Caki2 (cell line): ENCODE measurements around the gene TPP2. TPM values are rescaled to one million over a fixed set of nuclear protein-coding genes. Genes with fewer than 3 reads are reported as not detected.

Experiments used
- DNase-seq: peaks from one replicate; pipeline ENCODE4 v3.0.0-alpha.2; 2015; ENCODE audit warnings: low read depth
- in situ Hi-C: cut with HindIII; loops from 2 replicates; pipeline ENCODE4 v1.10.0; 2016; ENCODE audit warnings: low sequenced_read_pairs, low pct_unique_long_range_greater_than_20kb, mixed read lengths
- total RNA-seq: library from RNA; depleted of rRNA; stranded (reverse); fragments of >200 nt; shearing (Covaris generic); gene quantifications from 2 replicates; pipeline ENCODE4 v1.2.3, GENCODE V29; 2014; ENCODE audit warnings: low replicate concordance

The TPP2 gene
- total RNA-seq, 1 experiment from 2014 or later: 19.5 TPM

DNA sequence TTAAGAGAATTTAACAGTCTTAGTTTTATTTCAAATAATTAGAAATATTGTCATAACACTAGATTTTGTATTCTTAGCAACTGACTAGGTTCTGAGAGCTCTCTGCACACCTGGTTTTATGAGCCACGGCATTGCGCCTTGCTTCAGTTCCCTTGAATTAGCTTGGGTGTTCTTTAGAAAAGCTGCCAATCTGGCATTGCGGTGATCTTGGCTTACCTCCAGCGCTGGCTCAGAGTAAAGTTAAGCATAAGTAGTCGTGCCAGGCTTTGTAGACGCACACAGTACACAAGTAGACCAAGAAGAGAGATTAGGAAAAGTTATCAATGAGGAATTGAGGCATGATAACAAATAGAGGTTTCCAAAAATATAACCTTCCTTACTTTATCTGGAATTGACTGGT is 45.7 kb downstream of the TPP2 start:
- in situ Hi-C loops: no loop called here
- no peak for DNase-seq

GRCh38 chr13:102643656-102644055 is 46.9 kb downstream of the TPP2 start:
- DNase-seq: no peak
- in situ Hi-C loops: no loop called here

GRCh38 chr13:102645701-102646100 is 48.9 kb downstream of the TPP2 start:
- no peak for DNase-seq
- in situ Hi-C loops: no loop called here

DNA sequence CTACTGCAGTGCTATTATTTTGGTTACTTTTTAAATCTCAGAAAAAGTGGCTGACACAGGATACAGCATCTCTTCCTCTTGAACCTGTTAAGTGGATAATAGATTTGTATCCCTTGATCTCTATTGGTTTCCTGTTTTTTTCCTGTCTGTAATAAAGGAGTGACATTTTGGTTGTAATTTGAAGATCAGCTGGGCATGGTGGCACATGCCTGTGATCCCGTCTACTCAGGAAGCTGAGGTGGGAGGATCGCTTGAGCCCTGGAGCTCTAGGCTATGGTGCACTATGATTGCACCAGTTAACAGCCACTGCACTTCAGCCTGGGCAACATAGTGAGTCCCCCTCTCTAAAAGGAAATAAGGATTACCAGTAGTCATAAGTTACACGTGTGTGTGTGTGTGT is 51.3 kb downstream of the TPP2 start:
- DNase-seq: no peak
- in situ Hi-C loops: no loop called here

DNA sequence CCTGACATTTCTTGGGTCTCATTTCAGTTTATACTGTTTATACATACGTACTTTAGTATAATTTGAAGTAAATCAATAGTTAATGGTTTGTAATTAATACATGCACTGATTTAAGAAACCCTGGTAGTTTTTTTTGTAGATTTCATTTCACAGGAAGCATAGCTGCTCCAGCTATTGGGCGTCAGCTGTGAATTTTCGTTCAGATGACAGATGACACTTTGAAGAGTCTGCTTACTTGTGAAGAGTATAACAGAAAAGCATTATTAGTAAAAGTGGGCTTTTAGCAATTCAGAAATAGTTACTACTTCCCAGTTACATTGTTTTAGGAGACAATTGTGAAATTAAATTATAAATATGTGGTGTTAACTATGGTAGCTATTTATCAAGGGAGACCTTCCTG is 53.7 kb downstream of the TPP2 start:
- in situ Hi-C loops: no loop called here

DNA sequence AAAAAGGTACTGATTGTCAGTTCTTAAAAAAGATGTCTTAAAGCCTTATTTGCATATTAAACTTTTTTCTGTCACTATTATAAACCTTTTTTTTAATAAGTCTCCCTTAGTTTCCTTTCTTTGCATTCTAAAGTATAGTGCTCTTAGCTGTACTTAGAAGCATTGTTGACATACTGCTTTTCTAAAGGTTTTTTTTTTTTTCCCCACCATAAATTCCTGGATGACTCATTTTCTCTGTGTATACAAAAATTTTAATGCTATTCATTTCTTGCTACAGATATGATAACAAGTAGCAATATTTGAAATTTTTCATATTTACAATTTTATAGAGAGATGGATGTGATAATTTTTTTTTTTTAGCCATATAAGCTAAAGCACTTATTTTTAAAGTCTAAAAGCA is 54.6 kb downstream of the TPP2 start:
- in situ Hi-C loops: no loop called here

More for the DNA sequence above, 53.7 kb downstream of the TPP2 start:
- DNase-seq: no peak

GRCh38 chr13:102651892-102652291 is 55.1 kb downstream of the TPP2 start:
- DNase-seq: peak; percentile 65
- in situ Hi-C loops: no loop called here

More for the DNA sequence above, 54.6 kb downstream of the TPP2 start:
- no peak for DNase-seq

DNA sequence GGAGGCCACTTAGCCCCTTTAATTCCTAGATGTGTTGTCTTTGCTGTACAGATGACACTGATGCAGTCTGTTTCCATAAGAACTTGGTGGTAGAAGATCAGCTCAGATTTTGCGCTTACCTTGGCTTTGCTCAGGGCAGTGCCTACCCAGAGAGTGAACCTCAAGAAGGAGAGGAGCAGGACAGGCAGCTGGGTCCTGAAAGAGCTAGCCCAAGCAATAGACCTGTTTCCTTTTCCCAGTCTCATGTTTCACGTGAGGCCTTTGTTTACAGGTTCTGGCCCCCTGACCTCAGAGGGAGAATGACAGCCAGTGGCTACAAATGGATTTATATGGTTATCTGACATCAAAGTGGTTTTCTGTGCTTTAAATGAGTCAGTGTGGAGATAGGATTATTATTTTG is 58.0 kb downstream of the TPP2 start:
- no peak for DNase-seq
- in situ Hi-C loops: no loop called here

GRCh38 chr13:102657630-102658029 is 60.8 kb downstream of the TPP2 start:
- DNase-seq: no peak
- in situ Hi-C loops: no loop called here

GRCh38 chr13:102658660-102659059 is 61.9 kb downstream of the TPP2 start:
- in situ Hi-C loops: no loop called here
- peak; percentile 30 for DNase-seq

DNA sequence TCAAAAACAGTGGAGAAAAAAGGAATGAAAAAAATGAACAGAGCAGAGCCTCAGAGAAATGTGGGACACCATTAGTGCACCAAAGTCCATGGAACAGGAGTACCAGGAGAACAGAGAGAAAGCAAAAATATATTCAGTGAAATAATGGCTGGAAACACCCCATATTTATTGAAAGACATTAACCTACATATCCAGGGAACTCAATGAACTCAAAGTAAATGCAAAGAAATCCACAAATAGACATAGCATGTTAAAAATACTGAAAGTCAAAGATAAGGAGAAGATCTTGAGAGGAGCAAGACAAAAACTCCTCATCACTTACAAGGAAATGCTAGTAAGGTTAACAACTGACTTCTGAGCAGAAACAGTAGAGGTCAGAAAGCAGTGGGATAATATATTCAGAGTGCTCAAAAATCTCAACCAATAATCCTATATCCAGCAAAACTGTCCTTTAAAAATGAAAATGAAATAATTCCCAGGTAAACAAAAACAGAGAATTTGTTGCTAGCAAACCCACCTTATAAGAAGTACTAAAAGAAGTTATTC is 62.5 kb downstream of the TPP2 start:
- DNase-seq: no peak
- in situ Hi-C loops: no loop called here

GRCh38 chr13:102667023-102667422 is 70.2 kb downstream of the TPP2 start:
- in situ Hi-C loops: no loop called here

DNA sequence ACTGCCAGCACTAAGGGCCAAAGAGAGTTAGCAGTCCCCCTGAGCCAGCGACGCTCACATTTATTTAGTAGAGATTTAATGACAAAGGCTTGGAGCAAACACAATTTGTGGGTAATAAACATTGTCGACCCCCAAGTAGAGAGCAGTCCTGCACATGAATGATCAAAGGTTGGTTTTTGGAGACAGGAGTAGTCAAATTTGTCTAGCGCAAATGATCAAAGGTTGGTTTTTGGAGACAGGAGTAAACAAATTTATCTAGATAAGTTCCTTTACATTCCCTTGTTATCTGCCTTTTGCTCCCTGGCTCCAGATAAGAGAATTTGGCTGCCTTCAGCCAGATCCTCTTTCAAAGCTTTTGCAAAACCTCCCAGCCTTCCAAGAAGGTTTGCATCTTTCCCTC is 71.1 kb downstream of the TPP2 start:
- in situ Hi-C loops: no loop called here

More at GRCh38 chr13:102667023-102667422, 70.2 kb downstream of the TPP2 start:
- DNase-seq: no peak

GRCh38 chr13:102670130-102670529 is 73.3 kb downstream of the TPP2 start:
- no peak for DNase-seq
- in situ Hi-C loops: no loop called here

More for the DNA sequence above, 71.1 kb downstream of the TPP2 start:
- no peak for DNase-seq

DNA sequence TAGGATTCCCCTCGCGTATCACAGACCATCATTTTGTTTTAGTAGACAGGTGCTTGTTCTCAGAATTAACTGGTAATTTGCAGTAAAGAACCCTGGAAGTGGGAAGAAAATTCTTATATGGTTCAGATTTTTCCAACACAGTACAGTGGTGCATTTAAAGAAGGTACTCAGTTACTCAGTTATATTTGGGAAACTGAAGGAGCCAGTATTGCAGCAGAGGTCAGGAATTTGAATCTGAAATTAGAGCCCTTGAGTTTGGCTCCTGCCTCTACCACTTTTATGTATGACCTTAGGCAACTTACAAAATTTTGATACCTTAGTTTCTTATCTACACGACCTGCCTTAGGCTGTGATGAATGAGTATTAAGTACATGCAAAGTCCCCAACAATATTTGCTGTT is 78.3 kb downstream of the TPP2 start:
- in situ Hi-C loops: no loop called here
- DNase-seq: no peak

GRCh38 chr13:102677122-102677521 is 80.3 kb downstream of the TPP2 start:
- in situ Hi-C loops: no loop called here
- no peak for DNase-seq

DNA sequence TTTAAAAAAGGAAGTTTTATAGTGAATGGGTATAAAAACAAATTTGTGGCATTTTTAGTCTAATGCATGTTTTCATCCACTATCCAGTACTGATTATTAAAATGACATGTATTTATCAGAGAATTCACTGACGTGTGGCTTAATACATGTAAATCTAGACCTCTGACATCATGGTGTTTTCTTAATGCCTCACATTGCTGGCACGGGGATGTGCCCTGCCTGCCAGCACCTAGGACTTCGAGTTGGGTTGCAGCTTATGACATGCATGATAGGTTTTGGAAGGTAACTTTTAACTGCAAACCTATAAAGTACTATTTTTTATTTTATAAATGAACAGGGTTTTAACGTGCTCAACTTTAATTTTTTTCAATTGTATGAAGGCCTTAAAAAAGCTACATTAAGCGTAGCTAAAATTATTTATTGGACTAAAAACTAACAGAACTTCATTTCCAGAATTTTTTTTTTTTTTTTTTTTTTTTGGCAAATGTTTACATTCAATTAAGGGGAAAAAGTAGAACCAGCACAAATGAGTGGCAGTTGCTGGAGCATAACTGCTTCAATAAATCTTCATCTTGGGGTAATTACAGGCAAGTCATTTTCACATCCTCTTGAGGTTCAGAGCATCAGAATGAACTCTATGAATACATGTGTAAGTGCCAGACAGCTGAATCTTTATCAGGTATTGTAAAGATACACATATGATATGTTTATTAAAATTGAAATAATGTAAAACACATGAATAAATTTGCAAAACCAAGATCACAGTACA is 81.7 kb downstream of the TPP2 start:
- DNase-seq: peak; percentile 53
- in situ Hi-C loops: no loop called here

DNA sequence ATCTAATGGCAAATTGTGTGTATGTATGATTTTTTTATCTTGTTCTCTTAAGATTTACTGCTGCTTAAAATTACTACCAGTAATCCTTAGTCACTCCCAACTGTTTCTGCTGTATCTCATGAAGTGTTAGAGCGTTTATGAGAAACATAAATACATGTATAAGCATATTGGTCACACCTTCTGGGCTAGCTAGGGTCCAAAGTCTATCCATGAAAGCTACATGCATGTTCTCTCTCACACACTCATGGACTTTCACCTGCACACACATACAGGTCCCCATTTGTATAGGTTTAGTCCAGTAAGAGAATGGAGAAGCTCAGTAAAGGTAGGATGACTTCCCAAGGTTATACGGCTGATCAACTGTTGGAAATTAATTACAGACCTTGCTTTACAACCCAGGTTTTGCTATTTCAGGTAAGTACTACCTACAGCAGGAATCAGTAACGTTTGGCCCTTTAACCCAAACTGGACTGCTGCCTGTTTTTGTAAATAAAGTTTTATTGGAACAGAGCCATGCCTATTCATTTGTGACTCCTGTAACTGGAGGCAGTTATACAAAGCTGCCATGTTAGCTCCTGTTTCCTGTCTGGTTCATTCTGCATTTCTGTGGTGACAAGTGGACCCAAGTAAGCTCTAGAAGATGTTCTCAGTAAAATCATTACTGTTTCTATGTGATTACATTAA is 82.8 kb downstream of the TPP2 start:
- no peak for DNase-seq
- in situ Hi-C loops: no loop called here

- in situ Hi-C loops: no loop called here
- no peak for DNase-seq
Measured at GRCh38 chr13:102680133-102680717, 83.4 kb downstream of the TPP2 start.
